Activated B cell treated with CpG ODN at 0.5 μM for 24 hours (primary cell): Measurements from ENCODE around the gene PLXNA4. TPM values are rescaled to one million over a fixed set of nuclear protein-coding genes. Genes with fewer than 3 reads are reported as not detected.

Experiments used
- ATAC-seq: fragments of 200-7000 bp; cut with Tn5 transposase; one replicate; pipeline ENCODE4 v1.10.0; 2021; ENCODE audit warnings: low read depth, mild to moderate bottlenecking, moderate library complexity
- CTCF ChIA-PET: fragments of 350-600 bp; sonication (Branson Sonifier 250); formaldehyde crosslinking; loops from one replicate; lab custom pipeline; 2021; ENCODE audit warnings: antibody characterized with exemption; lab: Charles Lee
- POLR2A ChIA-PET: fragments of 350-600 bp; sonication (Branson Sonifier 250); formaldehyde crosslinking; loops from one replicate; lab custom pipeline; 2021; ENCODE audit warnings: antibody characterized with exemption; lab: Charles Lee
- DNase-seq: peaks from one replicate; pipeline ENCODE4 v3.0.0; 2022
- H3K27ac Mint-ChIP-seq: one replicate; pipeline ENCODE4 v1.8.0; 2020; ENCODE audit warnings: mixed read lengths
- H3K27me3 Mint-ChIP-seq: one replicate; pipeline ENCODE4 v1.8.0; 2021; ENCODE audit warnings: mixed read lengths
- H3K36me3 Mint-ChIP-seq: one replicate; pipeline ENCODE4 v1.8.0; 2021; ENCODE audit warnings: low read depth, mixed read lengths
- H3K4me1 Mint-ChIP-seq: one replicate; pipeline ENCODE4 v1.8.0; 2021; ENCODE audit warnings: mixed read lengths
- H3K4me3 Mint-ChIP-seq: one replicate; pipeline ENCODE4 v1.8.0; 2020; ENCODE audit warnings: mild to moderate bottlenecking, mixed read lengths
- H3K9me3 Mint-ChIP-seq: one replicate; pipeline ENCODE4 v1.8.0; 2020; ENCODE audit warnings: mixed read lengths
- intact Hi-C: fragments of 100-400 bp; cut with micrococcal nuclease; formaldehyde crosslinking; loops from one replicate; pipeline ENCODE4 v1.15.1; 2024
- total RNA-seq: library from RNA; stranded (reverse); gene quantifications from 2 replicates; pipeline ENCODE4 v1.2.3, GENCODE V29; 2022
- TF ChIP-seq, protein P1 (sequence below): fragments of 200-600 bp; IDR thresholded peaks from one replicate; pipeline ENCODE4 v1.8.0; 2022; ENCODE audit warnings: antibody characterized with exemption, mild to moderate bottlenecking

PLXNA4 gene
- total RNA-seq, 1 donor from 2014 or later: not detected

DNA sequence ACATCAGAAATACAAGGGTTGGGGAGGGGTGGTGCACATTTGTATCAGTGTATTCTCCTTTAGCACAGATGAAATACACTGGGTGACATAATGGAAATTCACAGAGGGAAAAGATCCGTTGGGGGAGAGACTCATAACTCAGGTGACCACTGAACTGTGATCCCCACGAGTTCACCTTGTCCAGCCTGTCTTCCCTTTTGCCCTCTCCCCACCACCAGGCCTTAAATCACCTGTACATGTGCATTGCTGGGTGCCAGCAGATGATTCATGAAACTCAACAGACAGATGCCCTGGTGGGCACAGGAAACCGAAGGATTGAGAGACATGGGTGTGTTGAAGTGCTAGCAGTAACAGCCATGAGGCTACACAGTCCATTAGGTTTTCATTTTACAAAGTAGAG is 253.3 kb downstream of the PLXNA4 start:
- H3K4me1 Mint-ChIP-seq: peaks cover 6% of the 10 kb centered on the region
- H3K27me3 Mint-ChIP-seq: peaks cover 14% of the 10 kb centered on the region
- H3K9me3 Mint-ChIP-seq: no peaks in the 10 kb centered on the region
- TF ChIP-seq, protein P1, sequence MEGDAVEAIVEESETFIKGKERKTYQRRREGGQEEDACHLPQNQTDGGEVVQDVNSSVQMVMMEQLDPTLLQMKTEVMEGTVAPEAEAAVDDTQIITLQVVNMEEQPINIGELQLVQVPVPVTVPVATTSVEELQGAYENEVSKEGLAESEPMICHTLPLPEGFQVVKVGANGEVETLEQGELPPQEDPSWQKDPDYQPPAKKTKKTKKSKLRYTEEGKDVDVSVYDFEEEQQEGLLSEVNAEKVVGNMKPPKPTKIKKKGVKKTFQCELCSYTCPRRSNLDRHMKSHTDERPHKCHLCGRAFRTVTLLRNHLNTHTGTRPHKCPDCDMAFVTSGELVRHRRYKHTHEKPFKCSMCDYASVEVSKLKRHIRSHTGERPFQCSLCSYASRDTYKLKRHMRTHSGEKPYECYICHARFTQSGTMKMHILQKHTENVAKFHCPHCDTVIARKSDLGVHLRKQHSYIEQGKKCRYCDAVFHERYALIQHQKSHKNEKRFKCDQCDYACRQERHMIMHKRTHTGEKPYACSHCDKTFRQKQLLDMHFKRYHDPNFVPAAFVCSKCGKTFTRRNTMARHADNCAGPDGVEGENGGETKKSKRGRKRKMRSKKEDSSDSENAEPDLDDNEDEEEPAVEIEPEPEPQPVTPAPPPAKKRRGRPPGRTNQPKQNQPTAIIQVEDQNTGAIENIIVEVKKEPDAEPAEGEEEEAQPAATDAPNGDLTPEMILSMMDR: no peak
- no peak for ATAC-seq
- DNase-seq: no peak
- POLR2A ChIA-PET: no interaction called here
- no peak overlapping the region for H3K4me3 Mint-ChIP-seq
- no peaks in the 10 kb centered on the region for H3K36me3 Mint-ChIP-seq
- CTCF ChIA-PET: no interaction called here
- no peak overlapping the region for H3K27ac Mint-ChIP-seq
- intact Hi-C loops: no loop called here

DNA sequence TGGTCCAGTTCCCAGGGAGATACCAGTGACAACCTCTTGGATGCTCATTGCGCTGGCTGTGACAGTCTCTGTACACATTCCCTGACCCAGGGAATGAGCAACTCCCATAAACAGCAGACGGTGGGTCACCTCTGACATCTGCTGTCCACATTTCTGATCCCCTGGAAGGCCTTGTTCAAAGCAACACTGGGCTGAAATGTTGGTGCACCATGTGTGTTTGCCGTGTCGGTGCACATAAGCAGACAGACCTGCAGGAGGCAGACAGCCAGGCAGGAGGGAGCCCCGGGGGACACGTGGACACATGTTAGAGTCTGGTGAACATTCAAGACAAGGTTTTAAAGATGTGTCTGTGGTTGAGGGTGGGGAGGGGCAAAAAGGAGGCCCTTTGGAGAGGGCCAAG is 254.9 kb downstream of the PLXNA4 start:
- H3K4me3 Mint-ChIP-seq: no peak overlapping the region
- no peak for ATAC-seq
- H3K27ac Mint-ChIP-seq: no peak overlapping the region
- intact Hi-C loops: no loop called here
- H3K4me1 Mint-ChIP-seq: peaks cover 6% of the 10 kb centered on the region
- TF ChIP-seq, protein P1: no peak
- ChIA-PET CTCF (interaction anchor here (2.0 kb wide), 1 partner anchor 1112 kb away, joined by 9 read pairs; no protein-coding TSS in a partner anchor), POLR2A (no interaction called here)
- H3K27me3 Mint-ChIP-seq: peaks cover 14% of the 10 kb centered on the region
- no peaks in the 10 kb centered on the region for H3K36me3 Mint-ChIP-seq
- peaks cover 4% of the 10 kb centered on the region for H3K9me3 Mint-ChIP-seq
- DNase-seq: no peak

DNA sequence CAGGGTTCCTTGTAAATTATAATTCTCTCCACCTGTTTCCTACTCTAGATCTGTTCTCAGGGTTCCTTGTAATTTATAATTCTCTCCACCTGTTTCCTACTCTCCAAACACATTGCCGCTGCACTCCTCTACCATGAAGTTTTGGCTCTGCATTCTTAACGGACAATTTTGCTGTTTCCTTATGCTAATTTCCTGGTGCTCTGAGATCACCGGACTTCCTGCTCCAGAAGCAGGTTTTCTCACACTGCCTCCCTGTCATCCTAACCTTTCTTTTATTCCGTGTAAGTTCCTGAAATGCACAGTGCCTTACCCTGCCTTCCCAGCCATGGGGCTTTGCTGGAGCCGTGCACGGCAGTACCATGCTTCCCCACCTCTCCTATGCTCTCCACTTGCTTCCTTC is 256.8 kb downstream of the PLXNA4 start:
- CTCF ChIA-PET: interaction anchor here (1.3 to 2.0 kb wide), 5 partner anchors 10 to 1821 kb away, joined by 3 to 22 read pairs (median 9); no protein-coding TSS in a partner anchor
- intact Hi-C loops: loop anchor here (2.0 to 10.0 kb wide), 4 partner anchors 261 to 1697 kb away; no protein-coding TSS in a partner anchor

DNA sequence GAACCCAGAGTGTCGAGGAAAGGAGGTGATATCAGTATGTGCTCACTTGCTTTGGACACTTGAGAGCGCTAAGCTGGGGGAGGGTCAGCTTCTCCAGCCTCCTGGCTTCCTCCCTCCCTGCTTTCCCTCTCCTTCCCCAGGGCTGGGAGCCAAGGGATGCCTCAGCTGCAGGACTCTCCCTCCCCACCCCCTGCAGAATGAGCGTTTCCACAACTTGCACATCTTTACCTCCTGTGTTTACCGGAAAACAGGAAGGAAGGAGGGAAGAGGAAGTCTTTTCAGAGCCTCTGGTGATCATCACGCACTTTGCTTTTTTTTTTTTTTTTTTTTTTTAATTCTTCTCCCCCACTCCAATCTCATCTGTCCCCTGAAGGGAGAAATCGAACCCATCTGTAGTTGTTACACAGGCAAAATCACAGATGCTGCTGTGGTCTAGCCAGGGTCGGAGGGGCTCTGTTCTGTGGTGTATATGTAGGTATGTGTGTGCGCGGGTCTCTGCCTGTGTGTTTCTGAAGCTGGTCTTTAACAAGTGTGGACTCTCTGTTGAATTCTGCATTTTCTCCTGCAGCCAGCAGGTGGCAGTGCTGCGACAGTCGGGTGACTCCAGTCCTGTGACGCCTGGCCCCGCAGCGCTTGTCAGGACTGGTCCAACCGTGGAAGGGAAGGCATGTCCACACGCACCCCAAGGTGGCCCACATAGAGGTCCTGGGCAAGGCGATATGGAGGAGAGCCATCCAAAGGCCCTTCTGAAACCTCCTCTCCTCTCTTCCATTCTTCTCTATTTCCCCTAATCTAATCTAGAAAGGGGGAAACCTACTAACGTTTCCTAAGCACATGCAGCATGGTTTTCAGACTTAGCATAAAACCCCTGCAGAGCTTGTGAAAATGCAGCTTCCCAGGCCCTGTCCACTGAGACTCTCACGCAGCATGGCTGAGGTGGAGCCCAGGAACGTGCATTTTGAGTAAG is 257.6 kb downstream of the PLXNA4 start:
- peak; percentile 61 for DNase-seq
- Mint-ChIP-seq H3K4me3 (no peak overlapping the region), H3K27me3 (peaks cover 14% of the 10 kb centered on the region), H3K9me3 (peaks cover 4% of the 10 kb centered on the region), H3K36me3 (no peaks in the 10 kb centered on the region), H3K4me1 (peaks cover 6% of the 10 kb centered on the region), H3K27ac (no peak overlapping the region)
- CTCF ChIA-PET: interaction anchor here (0.6 to 1.4 kb wide), 8 partner anchors 9 to 1822 kb away, joined by 3 to 22 read pairs (median 3); no protein-coding TSS in a partner anchor
- ATAC-seq: peak; percentile 62
- POLR2A ChIA-PET: no interaction called here
- intact Hi-C loops: loop anchor here (2.0 to 10.0 kb wide), 4 partner anchors 262 to 1698 kb away; no protein-coding TSS in a partner anchor
- TF ChIP-seq, protein P1: peak; percentile 50

More for the DNA sequence above, 256.8 kb downstream of the PLXNA4 start:
- H3K36me3 Mint-ChIP-seq: no peaks in the 10 kb centered on the region
- no peak for ATAC-seq
- peaks cover 6% of the 10 kb centered on the region for H3K4me1 Mint-ChIP-seq
- POLR2A ChIA-PET: no interaction called here
- H3K9me3 Mint-ChIP-seq: peaks cover 4% of the 10 kb centered on the region
- TF ChIP-seq, protein P1: no peak
- peaks cover 14% of the 10 kb centered on the region for H3K27me3 Mint-ChIP-seq
- H3K27ac Mint-ChIP-seq: no peak overlapping the region
- H3K4me3 Mint-ChIP-seq: no peak overlapping the region
- DNase-seq: no peak
